ENCODE data around the gene TMEM8B.

The TMEM8B gene

DNA sequence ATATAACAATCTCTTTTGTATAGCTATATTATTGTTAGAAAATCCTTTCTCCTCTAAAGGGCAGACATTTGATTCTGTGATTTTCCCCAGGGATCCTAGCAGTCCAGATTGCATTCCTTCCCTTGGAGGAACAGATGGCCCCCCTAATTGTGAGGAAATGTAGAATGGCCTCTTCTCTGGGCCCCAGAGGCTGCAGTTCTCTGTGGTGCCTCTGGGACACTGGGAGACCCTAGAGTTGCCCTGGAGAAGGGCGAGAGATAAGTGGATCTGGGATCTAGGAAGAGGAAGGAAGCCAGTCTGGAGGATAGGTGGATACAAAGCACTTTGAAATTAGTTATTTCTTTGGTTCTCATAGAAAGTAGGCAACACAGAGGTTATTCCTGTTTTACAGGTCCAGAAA is 12.3 kb upstream of the TMEM8B start:
- TF ChIP-seq GATA3 (IDR thresholded peaks at IDR 0.05; ENCODE audit: low read depth, low read length), result no peak
- no peak for TF ChIP-seq GATA2 (IDR thresholded peaks at IDR 0.05; ENCODE audit: low read depth, low read length)

DNA sequence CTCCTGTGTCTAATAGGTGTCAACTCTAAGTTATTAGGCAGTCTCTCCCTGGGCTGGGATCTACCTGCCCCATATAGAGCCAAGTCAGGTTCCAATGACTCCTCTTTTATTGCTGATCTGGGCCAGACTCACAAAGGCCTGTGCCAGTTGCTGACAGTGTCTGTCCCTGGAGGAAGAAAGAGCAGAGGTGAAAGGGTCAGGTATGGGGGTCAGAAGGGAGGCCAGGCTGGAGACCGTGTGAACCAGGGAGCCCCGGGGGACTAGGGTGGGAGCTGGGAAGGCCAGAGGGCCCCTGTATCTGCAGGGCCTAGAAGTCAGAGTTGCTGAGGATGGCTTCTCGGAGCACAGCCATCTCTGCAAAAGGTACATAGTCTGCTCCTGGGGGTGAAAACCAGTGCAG is 10.7 kb upstream of the TMEM8B start:
- TF ChIP-seq GATA3 (IDR thresholded peaks at IDR 0.05; ENCODE audit: low read depth, low read length), result no peak
- no peak for TF ChIP-seq GATA2 (IDR thresholded peaks at IDR 0.05; ENCODE audit: low read depth, low read length)

DNA sequence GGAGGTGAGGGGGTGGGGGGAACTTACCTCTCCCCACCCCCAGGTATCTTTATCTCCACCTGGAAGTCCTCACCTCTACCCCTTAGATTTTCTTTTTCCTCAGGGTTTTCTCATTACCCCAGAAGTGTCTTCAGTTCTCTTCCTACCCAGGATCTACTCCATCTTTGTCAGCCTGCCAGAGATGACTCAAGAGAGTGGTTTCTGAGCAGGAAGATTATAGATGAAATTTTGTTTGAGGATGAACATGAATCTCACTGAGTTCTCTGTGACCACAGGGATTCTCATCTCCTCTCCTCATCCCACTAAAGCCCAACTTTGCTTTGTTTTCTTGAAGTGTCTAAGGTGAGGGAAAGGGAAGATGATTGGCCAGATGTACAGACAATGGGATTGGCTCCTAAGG is 9.0 kb upstream of the TMEM8B start:
- no peak for TF ChIP-seq GATA3 (IDR thresholded peaks at IDR 0.05; ENCODE audit: low read depth, low read length)
- no peak for TF ChIP-seq GATA2 (IDR thresholded peaks at IDR 0.05; ENCODE audit: low read depth, low read length)

DNA sequence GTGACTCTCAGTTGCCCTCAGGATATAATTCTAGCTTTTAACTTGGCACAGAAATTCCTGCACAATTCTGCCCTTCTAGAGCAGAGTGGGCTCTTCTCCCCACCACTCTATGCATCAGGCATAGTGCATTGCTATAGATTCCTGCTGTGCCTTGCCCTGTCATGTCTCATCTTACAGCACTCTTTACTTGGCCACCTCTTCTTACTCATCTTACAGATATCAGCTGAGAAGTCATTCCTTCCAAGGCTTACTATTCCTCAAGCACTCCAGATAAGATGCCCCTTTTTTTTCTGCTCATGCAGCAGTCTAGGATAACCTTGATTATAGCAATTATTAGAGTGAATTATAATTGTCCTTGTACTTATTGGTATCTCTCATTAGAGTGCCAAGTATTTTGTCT is 6.1 kb upstream of the TMEM8B start:
- TF ChIP-seq GATA3 (IDR thresholded peaks at IDR 0.05; ENCODE audit: low read depth, low read length) (no peak), GATA2 (IDR thresholded peaks at IDR 0.05; ENCODE audit: low read depth, low read length) (no peak)

DNA sequence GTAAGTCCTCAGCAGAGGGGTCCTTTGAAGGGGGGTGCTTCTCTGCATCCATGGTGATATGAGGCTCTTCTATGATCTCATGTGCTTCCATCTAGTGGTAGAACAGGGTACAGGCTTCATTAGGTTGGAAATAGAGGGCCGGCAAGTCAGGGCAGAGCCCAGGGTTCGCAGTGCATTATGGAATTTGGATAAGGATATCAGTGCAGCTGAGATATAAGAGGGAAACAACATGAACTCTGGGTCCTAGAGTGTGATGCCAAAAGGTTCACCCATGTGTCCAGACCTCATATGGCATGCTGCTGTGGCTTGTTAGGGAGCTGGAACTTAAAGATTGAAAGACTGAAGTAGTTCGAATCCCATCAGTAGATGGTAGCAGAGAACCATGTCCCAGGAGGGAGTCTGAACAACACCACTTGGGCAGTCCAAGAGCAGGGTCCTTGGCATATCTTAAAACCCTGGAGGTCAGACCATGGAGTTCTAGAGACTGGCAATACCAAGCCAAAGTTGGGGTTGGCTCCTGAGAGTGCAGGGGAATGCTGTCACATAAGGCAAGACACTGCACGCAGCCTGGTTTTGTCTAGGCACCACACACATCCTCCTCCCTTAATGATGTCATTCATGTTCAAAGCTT is 2.8 kb upstream of the TMEM8B start:
- TF ChIP-seq GATA2 (IDR thresholded peaks at IDR 0.05; ENCODE audit: low read depth, low read length), result no peak
- no peak for TF ChIP-seq GATA3 (IDR thresholded peaks at IDR 0.05; ENCODE audit: low read depth, low read length)

DNA sequence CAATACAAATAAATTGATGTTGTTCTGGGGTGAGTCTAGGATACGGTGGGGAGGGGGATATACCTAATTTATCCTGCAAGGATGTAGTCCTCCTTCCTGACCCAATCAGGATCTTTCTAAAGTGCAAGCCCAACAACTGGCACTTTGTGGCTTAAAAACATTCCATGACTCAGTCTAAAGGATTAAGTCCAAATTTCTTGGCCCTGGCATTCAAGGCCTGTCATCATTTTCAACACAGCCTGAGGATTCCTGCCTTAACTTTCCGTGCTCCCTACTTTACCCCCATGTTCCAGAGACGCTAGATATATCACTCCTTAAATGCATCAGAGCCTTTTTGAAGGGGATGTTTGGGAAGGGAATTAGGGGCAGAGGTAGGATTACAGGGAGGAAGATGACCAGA is 1.5 kb upstream of the TMEM8B start:
- no peak for TF ChIP-seq GATA2 (IDR thresholded peaks at IDR 0.05; ENCODE audit: low read depth, low read length)
- TF ChIP-seq GATA3 (IDR thresholded peaks at IDR 0.05; ENCODE audit: low read depth, low read length), result no peak

DNA sequence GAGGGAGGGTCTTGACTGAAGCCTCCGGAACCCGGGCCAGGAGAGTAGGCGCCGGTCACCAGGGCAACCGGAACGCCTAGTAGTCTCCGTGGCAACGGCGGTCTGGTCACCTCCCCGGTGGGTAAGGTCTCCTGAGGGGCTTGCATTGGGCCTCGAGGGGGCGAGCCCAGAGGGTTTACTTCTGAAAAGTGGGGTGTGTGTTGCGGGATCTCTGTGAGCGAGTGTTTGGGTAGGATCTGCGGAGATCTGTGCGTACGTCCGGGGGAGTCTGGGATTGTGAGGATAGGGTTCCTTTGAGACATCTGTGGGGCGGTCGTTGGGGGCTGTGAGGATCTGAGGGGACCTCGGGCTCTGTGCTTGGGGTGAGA is 328 bp upstream of the TMEM8B start, which contains the start of gene FAM221B:
Gene FAM221B, minus strand, starts transcription at position 17 of the 368 bp plus-strand sequence. CDS start 2,571 bp downstream, outside the sequence.
- no peak for TF ChIP-seq GATA2 (IDR thresholded peaks at IDR 0.05; ENCODE audit: low read depth, low read length)
- no peak for TF ChIP-seq GATA3 (IDR thresholded peaks at IDR 0.05; ENCODE audit: low read depth, low read length)

DNA sequence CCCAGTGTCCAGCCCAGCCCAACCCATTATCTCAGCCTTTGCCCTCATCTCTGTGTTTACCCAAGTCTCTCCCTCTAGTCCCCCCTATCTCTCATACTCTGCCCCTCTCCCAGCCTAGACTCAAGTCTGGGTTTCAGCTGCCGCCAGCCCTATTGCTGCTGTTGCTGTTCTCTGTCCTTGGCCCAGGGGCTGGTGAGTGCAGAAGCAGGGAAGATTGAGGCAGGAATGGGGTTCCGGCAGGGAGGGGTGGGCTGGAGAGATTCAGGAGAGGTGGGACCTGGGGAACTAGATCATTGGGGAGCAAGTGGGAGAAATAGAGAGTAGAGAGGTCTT is 702 bp downstream of the TMEM8B start:
- TF ChIP-seq GATA2 (IDR thresholded peaks at IDR 0.05; ENCODE audit: low read depth, low read length), result no peak
- TF ChIP-seq GATA3 (IDR thresholded peaks at IDR 0.05; ENCODE audit: low read depth, low read length), result no peak

DNA sequence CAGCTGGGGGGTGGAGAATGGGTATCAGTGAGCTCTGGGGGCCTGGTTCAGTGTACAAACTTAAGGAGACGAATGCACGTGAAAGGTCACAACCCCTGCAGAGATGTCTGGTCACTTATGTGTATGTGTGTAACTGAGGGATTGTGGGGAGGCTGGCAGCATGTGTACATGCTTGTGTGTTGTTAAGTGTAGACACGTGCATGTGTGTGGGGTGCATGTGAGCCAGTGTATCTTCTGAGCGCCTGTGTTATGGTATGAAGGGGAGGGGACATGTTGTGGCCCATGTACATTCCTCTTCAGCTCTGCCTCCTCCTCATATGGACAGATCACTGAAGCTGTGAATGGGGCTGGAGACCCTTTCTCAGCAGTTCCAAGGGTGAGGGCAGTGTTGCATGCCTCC is 2.0 kb downstream of the TMEM8B start:
- TF ChIP-seq GATA2 (IDR thresholded peaks at IDR 0.05; ENCODE audit: low read depth, low read length) (no peak), GATA3 (IDR thresholded peaks at IDR 0.05; ENCODE audit: low read depth, low read length) (no peak)

DNA sequence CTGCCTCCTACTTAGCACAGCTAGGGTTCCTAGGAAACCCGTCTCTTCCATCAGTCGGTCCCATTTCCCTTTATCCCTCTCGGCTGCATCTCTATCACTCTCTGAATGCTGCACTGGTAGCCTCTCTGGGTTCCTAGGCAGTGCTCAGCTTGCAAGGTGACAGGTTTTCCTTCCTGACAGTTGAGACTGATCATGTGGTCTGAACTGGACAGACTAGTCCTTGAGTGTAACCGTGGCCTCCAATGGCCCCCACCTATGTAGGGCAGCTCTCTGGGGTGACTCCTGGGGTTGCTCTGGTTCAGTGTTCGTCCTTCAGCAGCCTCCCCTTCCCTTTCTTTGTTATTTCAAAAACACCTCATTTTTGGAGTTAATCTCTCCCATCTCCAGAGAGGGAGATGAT is 3.8 kb downstream of the TMEM8B start:
- TF ChIP-seq GATA2 (IDR thresholded peaks at IDR 0.05; ENCODE audit: low read depth, low read length) (peak; percentile 15; the same call in 1 of the 2 replicates), GATA3 (IDR thresholded peaks at IDR 0.05; ENCODE audit: low read depth, low read length) (no peak)

DNA sequence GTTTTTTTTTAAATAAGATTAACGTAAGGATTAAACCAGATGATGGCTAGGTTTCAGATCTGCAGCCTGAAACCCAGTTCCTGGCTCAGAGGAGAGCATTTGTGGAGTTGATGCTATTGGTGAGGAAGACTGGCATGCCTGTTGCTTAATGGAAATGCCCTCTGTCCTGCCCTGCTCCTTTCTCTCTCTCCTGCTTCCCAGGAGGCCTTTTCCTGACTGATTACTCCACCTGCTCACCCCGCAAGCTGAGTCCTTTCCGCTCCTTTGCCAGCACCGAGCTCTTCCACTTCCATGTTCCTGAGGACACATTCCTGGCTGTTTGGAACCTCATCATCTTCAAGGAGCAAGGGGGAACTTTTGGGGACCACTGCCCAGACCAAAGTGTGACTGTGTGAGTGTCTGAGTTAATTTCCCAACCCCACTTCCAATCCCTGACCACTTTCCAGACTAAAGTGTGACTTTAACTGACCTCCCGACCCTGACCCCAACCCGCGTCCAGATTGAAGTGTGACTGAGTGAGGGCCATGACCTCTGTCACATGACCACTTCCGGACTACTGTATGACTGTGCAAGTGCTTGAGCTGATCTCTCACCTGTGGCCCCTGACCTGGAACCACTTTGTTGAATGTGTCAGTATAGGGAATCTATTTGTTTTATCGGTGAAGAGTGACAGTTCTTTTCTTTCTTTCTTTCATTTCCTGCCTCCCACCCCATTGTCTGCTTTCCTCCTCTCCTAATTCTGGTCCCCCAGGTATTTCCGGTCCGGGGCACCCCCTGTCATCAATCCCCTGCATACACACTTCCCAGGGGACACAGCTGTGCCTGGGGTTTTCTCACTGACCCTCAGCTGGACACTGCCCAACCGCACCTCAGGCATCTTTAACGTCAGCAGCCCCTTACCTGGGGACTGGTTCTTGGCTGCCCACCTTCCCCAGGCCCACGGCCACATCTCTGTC is 5.5 kb downstream of the TMEM8B start:
- TF ChIP-seq GATA2 (IDR thresholded peaks at IDR 0.05; ENCODE audit: low read depth, low read length), result no peak
- TF ChIP-seq GATA3 (IDR thresholded peaks at IDR 0.05; ENCODE audit: low read depth, low read length), result no peak

DNA sequence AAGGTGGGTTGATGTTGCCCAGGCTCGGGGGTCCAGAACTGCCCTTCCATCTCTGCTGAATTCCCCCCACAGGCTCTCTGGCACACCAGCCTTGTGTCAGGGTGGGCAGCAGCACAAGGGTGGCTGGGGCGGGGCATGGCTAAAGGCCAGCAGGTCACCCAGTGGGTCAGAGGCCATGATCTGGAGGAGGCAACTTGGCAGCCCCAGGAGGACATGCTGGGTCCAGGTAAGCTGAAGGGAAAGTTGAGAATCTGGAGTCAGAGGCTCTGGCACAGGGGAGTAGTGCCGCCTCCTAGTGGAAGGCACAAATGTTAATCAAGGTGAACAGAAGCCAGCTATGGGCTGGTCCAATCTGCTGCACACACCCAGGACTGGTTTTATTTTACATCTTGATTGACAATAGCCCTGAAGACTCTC is 6.2 kb downstream of the TMEM8B start:
- TF ChIP-seq GATA3 (IDR thresholded peaks at IDR 0.05; ENCODE audit: low read depth, low read length) (no peak), GATA2 (IDR thresholded peaks at IDR 0.05; ENCODE audit: low read depth, low read length) (no peak)

DNA sequence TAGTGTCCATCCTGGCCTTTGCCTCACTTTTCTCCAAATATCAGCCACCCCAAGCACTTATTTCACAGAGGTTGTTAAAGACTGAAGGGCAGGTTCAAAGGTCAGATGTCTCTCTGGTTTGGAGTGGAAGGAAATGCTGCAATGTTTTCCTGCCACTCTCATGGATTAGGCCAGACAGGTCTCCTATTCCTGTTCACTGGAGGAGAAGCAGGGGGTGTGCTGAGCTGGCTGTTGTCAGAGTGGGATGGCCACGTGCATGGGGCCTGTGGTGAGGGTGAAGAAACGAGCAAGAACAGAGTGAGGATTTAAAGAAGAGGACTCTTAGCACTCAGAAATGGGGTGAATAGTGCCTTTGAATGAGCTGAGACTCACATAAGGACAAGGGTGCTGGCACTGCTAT is 6.7 kb downstream of the TMEM8B start:
- TF ChIP-seq GATA2 (IDR thresholded peaks at IDR 0.05; ENCODE audit: low read depth, low read length), result no peak
- no peak for TF ChIP-seq GATA3 (IDR thresholded peaks at IDR 0.05; ENCODE audit: low read depth, low read length)

DNA sequence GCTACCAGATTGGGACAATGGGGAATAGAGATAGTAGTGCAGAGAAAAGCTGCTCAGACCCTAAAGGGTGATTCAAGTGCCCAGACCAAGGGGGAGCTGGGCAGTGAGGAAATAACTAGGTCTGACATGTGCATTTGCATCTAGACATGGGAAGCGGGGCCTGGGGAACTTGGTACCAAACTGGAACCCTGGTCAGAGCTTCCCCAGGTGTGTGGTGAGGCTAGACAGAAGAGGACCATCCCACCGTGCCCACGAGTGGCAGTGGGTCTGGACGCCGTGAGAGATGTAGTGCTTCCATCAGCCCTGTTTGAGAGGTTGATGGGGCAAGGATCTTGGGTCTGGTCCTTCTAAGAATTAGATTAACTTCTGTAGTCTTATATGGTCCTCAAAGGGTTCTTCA is 7.6 kb downstream of the TMEM8B start:
- no peak for TF ChIP-seq GATA3 (IDR thresholded peaks at IDR 0.05; ENCODE audit: low read depth, low read length)
- TF ChIP-seq GATA2 (IDR thresholded peaks at IDR 0.05; ENCODE audit: low read depth, low read length), result no peak

DNA sequence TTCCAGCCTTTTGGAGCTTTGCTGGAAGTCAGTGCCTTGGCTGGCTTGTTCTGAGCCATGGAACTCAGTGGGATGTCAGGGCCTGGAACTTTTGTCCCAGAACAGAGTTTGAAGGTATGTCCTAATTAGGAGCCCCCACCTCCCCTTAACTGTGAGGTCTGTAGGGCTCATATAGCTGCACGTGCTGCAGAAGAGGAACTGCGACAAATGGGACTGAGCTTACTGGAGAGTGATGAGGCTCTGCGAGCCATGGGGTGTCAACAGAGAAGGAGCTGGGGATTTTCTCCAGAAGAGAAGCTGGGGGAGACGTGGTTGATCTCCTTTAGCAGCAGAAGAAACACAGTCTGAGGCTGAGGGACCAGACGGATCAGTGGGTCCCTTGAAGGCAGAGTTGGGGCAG is 10.9 kb downstream of the TMEM8B start:
- TF ChIP-seq GATA3 (IDR thresholded peaks at IDR 0.05; ENCODE audit: low read depth, low read length) (no peak), GATA2 (IDR thresholded peaks at IDR 0.05; ENCODE audit: low read depth, low read length) (no peak)
